GM18498 (cell line): ENCODE results near the gene RFESD.
"Not testable (repeated sequence)": the region's sequence is repeated elsewhere in the genome, so short reads cannot be mapped to it uniquely, and the experiment has no call there.

Experiments
- ATAC-seq: cut with Tn5 transposase; IDR thresholded peaks from one replicate; pipeline ENCODE4 v1.9.1; 2021; ENCODE audit warnings: mild to moderate bottlenecking, moderate library complexity; ENCODE audit not compliant: unreplicated experiment

RFESD gene

GRCh38 chr5:95706196-95706595 is 59.6 kb downstream of the RFESD start:
- not testable (repeated sequence) for ATAC-seq

- no peak for ATAC-seq
These were observed 60.5 kb downstream of the RFESD start for GRCh38 chr5:95707055-95707454.
